ENCODE measurements around the gene NDUFAF5.

Gene NDUFAF5

DNA sequence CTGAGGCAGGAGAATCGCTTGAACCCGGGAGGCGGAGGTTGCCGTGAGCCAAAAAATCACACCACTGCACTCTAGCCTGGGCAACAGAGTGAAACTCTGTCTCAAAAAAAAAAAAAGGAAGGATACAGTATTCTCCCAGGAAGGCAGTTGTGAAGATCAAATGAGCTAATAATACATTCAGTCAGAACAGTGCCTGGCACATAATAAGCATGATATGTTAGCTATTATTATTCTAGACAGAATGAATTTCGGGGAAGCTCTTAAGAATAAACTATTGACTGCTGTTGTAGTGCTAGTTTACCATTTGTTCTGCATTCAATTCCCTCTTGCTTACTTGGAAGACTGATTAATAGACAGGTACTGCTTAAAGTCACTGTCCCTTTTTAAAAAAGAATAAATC, 40.6 kb downstream of the NDUFAF5 start:
- DNase-seq, result no peak

- no peak for DNase-seq
Observed at GRCh38 chr20:13831476-13831875, 46.6 kb downstream of the NDUFAF5 start.

GRCh38 chr20:13838664-13839063, 53.8 kb downstream of the NDUFAF5 start:
- no peak for DNase-seq

DNA sequence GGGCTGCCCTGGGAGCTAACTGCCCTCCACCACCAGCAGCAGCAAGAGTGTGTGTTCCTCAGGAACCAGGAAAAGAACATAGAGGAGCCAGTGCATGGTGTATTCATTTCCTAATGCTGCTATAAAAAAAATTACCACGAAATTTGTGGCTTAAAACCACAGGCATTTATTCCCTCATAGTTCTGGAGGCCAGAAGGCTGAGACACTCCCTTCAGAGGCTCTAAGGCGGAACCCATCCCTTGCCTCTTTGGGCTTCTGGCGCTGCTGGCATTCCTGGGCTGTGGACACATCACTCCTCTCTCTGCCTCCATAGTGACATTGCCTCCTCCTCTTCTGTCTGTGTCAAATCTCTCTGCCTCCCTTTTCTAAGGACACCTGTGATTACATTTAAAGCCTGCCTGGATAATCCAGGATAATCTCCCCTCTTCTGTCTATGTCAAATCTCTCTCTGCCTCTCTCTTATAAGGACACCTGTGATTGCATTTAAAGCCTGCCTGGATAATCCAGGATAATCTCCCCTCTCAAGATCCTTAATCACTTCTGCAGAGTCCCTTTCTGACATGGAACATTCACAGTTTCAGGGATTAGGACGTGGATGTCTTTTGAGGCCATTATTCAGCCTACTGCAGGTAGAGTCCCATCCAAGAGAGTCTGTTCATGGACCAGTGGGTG, 54.7 kb downstream of the NDUFAF5 start:
- no peak for DNase-seq

GRCh38 chr20:13840093-13840465, 55.3 kb downstream of the NDUFAF5 start:
- no peak for DNase-seq

- DNase-seq, result no peak
Observed at GRCh38 chr20:13841206-13841605, 56.4 kb downstream of the NDUFAF5 start.

GRCh38 chr20:13844296-13844695, 59.5 kb downstream of the NDUFAF5 start:
- no peak for DNase-seq

GRCh38 chr20:13851279-13851678, 66.5 kb downstream of the NDUFAF5 start:
- DNase-seq, result no peak

DNA sequence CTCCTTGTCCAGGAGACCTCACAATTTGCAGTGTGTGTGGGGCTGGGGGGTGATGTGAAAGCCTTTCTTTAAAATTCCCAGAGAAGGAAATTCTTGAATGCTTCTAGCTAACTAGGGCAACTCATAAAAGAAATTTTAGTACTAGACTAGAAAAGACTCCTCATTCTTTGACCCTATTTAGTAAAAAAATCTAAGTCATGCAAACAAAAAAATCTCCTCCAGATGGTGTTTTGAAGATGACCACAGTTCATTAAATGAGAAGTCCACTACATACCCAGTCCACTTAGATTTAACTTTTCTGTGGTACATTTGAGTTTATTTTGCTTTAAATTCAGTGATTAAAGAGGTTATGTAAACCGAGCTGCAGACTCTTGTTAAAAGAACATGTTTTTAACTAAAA, 67.5 kb downstream of the NDUFAF5 start:
- DNase-seq, result no peak

DNA sequence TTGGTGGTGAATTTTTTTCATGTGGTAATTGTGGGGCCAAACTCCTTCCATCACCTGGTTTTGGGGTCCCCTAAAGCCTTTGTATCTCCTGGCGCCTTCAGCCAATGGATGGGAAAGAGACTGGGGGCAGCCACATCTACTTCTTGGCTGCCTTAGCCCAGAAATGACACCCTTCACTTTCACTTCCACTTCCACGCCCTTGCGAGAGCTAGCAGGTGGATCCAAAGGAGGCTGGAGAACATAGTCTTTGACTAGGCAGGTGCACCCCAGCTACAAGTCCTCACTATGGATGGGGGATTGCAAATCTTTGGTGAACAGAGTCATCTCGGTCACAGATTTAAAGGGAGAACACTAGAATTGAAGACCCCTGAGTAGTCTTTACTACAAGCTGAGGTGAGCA, 70.8 kb downstream of the NDUFAF5 start:
- no peak for DNase-seq

GRCh38 chr20:13856354-13856753, 71.5 kb downstream of the NDUFAF5 start:
- no peak for DNase-seq

GRCh38 chr20:13857304-13857703, 72.5 kb downstream of the NDUFAF5 start:
- DNase-seq, result no peak

DNA sequence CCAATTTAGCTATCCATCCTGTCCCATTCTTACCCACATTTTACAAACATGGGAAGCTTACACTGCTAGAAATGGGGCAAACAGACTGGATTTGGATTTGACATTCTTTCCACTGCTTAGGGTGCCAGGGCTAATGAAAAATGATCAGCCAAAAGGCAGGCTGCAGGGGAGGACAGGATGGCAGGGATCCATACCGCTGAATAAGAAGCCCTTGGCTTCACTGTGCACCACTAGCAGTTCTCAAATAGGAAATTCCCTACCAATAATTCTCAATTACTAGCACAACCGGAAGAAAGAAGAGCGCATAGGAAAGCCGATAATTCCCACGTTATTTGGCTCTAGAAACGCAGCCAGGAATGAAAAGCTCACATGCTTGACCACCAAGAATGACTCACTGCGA, 73.1 kb downstream of the NDUFAF5 start:
- no peak for DNase-seq

DNA sequence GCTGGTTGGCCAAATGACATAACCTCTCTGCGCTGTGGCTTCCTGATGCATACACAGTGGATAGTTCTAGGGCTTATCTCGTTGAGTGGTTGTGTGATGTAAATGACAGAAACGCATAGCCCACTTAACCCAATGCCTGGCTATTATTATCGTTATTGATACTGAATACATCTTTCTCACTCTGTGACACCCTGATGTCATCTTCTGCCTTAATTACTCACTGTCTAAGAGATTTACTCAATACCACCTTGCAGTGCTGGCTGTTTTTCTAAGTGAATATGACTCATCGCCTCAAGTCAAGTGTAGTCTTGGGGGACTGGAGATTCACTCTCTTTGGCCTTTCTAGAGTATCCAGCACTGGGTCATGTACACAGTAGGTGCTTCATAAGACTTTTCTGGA, 73.6 kb downstream of the NDUFAF5 start:
- no peak for DNase-seq

- DNase-seq, result no peak
Observed at GRCh38 chr20:13858871-13859270, 74.0 kb downstream of the NDUFAF5 start.

DNA sequence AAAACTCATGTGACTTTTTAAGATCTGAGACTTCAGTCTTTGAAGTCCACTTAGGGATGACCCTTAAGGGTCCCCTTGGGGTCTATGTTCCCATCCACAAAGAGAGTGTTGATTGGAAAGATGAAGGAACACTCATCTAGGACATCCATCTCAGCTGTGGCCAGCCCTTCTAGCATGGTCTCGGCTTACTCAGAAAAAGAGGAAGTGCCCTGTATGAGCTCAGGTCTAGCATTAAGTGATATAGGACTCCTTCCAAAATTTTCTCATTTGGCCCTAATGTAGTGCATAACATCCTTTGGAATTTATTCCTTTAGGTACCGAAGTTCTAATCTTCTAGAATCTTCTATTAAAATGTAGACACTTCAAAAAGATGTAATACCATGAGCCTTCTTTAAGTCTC, 77.4 kb downstream of the NDUFAF5 start:
- DNase-seq, result no peak

- DNase-seq, result no peak
Observed at GRCh38 chr20:13863244-13863643, 78.4 kb downstream of the NDUFAF5 start.

- DNase-seq, result no peak
Observed at GRCh38 chr20:13865156-13865555, 80.3 kb downstream of the NDUFAF5 start.

DNA sequence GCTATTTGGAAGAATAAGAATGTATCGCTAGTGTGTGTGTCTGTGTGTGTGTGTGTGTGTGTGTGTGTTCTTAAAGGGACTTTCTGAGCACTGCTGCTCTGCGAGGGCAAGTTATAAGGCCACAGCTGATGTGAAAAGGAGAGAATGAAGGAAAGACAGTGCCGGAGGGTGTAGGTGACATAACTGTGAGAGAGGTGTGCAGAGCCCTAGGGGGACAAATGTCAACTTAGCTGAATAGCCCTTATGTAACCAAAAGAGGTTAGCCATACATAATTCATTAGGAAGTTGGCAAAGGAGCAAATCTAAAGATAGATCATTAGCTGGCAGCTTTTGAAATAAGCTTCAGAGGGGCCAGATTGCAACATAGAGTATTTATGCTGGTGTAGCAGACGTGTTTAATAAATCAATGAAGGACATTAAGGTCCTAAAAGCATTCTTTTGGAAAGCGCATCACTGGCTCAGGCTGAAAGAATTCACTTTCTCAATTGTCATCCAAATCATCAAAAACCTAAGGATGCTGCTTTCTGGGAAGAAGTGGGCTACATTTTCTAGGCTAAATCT, 81.0 kb downstream of the NDUFAF5 start:
- no peak for DNase-seq

DNA sequence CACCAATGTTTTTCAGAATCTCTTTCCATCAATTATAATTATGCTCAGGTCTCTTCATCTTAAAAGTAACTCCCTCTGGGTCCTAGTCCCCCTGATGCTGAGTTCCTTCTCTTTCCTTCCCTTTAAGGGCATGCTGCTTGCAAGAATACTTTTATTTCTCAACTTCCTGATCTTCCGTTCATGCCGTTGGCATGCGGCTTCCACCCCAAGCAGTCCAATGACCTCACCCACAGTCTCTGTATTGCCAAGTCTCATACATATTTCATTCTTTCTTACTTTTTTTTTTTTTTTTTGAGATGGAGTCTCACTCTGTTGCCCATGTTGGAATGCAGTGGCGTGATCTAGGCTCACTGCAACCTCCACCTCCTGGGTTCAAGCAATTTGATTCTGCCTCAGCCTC, 83.5 kb downstream of the NDUFAF5 start:
- no peak for DNase-seq

- no peak for DNase-seq
Observed at GRCh38 chr20:13870170-13870748, 85.4 kb downstream of the NDUFAF5 start.

Data from NCI-H526 (cell line).